Diencephalon (tissue), 1 donor: ENCODE measurements around the gene LCN15. TPM values are rescaled to one million over a fixed set of nuclear protein-coding genes. Genes with fewer than 3 reads are reported as not detected.

Experiments
- small RNA-seq: library from RNA; depleted of rRNA; stranded (forward); fragments of <200 nt; gene quantifications from one replicate; pipeline ENCODE3, GENCODE V24; 2014
- total RNA-seq: library from RNA; depleted of rRNA; stranded (reverse); fragments of >200 nt; gene quantifications from one replicate; pipeline ENCODE4 v1.2.3, GENCODE V29; 2014

LCN15 gene
- not detected for total RNA-seq

DNA sequence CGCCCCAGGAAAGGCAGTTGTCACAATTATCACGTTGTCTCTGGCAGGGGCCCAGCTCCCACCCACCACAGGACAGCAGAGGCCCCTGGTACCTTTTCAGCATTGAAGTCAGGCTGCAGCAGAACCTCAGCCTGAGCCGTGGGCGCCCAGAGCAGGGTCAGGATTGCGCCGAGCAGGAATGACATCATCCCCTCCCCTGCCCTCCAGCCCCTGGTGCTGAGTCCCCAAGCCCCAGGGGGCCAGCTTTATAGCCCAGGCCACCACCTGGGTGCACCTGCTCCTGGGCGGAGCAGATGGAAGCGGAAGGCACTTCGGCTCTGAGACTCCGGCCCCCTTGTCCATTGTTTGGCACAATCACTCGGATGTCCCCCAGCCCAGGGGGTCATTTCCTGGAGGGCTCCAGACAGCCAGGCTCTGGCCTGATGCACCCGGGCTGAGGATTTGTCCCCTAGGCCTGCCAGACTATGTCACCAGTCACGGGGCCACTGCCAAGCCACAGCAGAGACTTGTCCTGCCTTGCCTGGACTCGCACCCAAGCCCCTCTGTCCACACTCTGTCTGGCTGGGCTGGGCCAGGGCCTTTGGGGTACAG, at the start of gene LCN15:
Gene LCN15 (minus strand): TSS at position 218 of the 591 bp plus-strand sequence. CDS start 30 bp downstream, at position 188.

GRCh38 chr9:136807281-136808074, 43.2 kb upstream of the LCN15 start, which contains the start of gene RABL6:
Gene RABL6 (plus strand): TSS chr9:136807948. CDS start chr9:136808197, 249 bp downstream.

DNA sequence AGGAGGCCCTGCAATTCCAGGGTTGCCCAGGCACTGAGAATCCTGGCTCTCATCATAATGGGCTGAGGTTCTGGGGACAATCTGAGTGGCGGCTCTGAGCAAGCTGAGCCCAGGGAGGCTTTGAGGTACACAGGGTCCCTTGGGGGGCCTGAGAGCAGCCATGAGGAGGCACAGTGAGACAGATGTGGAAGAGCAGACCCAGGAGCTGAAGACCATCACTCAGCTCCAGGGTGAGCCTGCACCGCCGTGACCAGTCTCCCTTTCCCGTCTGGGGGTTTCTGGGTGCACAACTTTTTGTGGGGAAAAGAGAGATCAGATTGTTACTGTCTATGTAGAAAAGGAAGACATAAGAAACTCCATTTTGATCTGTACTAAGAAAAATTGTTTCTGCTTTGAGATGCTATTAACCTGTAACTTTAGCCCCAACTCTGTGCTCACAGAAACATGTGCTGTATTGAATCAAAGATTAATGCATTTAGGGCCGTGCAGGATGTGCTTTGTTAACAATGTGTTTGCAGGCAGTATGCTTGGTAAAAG, 32.0 kb upstream of the LCN15 start, which contains the start of gene CCDC183:
Gene CCDC183 (plus strand): TSS at position 101 of the 537 bp plus-strand sequence. CDS start 60 bp downstream, at position 161.

GRCh38 chr9:136790640-136791515, 26.6 kb upstream of the LCN15 start, which contains the start of gene TMEM141:
Gene TMEM141 (plus strand): TSS chr9:136791344. CDS start chr9:136791371, 27 bp downstream.

GRCh38 chr9:136748201-136748600, 16.1 kb downstream of the LCN15 start, which contains the start of gene LCN6:
Gene LCN6 (minus strand): TSS chr9:136748525. CDS start chr9:136748483, 42 bp downstream.

DNA sequence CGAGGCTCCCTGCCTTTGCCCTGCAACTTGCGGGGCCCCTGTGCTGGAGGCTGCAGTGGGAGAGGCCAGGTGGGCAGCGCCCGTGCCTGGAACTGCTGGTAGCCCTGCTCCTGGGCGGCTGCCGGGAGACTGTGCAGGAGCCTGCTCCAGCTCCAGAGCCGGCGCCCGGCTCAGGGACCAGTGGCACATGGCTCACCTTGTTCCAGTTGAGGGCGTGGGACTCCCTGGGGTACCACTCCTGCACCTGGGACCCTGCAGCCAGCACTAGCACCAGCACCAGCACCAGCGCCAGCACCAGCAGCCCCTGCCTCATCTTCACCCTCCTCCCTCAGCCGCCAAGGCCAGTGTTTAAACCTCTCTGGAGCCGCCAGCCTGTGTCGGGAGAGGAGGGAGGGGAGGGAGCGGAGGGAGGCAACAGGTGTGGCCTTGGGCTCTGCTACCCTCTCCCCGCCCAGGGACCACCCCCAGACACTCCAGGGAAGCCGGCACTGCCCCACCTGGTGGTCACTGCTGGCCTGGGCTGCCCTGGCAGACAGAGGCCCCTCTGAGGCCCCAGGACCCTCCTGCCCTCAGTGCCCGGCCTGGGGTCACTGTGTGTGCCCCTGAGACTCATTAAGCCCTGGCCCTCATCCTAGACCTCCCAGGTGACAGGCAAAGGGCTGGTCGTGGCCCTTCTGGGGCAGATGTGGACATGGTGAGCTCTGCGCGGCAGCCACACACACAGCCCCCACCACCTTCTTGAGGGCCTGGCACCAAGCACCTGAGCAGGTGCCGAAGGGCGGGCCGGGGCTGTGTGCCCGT, 21.5 kb downstream of the LCN15 start, which contains the start of gene LCN10:
Gene LCN10 (minus strand): TSS at position 350 of the 801 bp plus-strand sequence. CDS start 37 bp downstream, at position 313.

DNA sequence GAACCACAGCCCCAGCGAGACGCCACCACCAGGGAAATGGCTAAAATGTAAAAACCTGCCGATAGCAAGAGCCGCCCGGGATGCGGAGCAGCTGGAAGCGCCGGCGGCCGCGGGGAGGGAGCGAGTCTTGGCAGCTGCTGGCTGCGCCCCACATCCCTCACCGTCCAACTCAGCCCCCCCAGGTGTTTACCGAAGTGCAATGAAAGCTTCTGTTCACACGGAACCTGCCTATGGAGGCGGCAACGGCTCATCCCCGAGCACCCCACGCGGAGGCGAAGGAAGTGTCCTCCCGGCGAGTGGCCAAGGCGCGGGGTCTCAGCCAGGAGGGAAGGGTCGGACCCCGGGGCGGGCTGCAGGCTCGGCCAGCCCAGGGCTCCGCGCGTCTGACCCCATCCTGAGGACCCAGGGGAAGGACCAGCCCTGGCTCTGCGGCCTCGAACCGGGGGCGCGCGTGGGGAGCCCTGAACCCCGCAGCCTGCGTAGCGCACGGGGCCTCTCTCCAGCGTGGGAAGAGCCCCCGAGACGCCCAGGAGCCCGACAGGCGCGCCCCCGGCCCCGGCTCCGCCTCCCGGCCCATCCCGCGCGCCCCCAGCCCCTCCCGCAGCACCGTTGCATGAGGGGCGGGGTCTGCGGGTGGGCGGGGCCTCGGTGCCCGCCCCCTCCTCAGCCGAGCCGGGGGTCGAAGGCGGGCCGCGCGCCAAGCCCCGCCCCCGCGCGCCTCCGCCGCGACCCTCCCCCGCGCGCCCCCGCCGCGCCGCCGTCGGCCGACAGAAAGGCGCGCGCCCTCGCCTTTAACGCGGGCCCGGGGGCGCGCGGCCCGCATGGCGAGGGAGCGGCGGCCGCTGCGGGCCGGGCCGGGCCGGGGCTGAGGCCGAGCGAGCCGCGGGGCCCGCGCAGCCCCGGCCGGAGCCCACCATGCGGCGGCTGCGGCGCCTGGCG, 52.3 kb downstream of the LCN15 start, which contains the start of gene DIPK1B:
Gene DIPK1B (plus strand): TSS at position 822 of the 939 bp plus-strand sequence. CDS start 94 bp downstream, at position 916.

Small RNAs within 50 kb of the gene (small RNA-seq; reads per million reads assigned to genes)
- not detected for gene AL355987.2
- gene ATP6V1G1P3 = not detected
- gene MIR6722 = not detected

Other genes starting within 250 kb of the LCN15 start
- 41.3 TPM for gene NOTCH1, start 218.5 kb downstream of the LCN15 start, total RNA-seq
- 20.3 TPM for gene EGFL7, start 101.6 kb downstream of the LCN15 start, total RNA-seq
- 3.5 TPM for gene AGPAT2, start 77.1 kb downstream of the LCN15 start, total RNA-seq
- gene DIPK1B, start 51.9 kb downstream of the LCN15 start, total RNA-seq = 37.4 TPM
- not detected for gene LCN10, start 21.6 kb downstream of the LCN15 start, total RNA-seq
- not detected for gene LCN6, start 16.0 kb downstream of the LCN15 start, total RNA-seq
- gene LCN8, start 6.3 kb downstream of the LCN15 start, total RNA-seq = not detected
- 27.7 TPM for gene TMEM141, start 26.8 kb upstream of the LCN15 start, total RNA-seq
- gene CCDC183, start 31.8 kb upstream of the LCN15 start, total RNA-seq = 2.5 TPM
- gene RABL6, start 43.4 kb upstream of the LCN15 start, total RNA-seq = 35.8 TPM
- 2.8 TPM for gene AJM1, start 78.0 kb upstream of the LCN15 start, total RNA-seq
- gene PHPT1, start 84.9 kb upstream of the LCN15 start, total RNA-seq = 99.7 TPM
- gene MAMDC4, start 87.8 kb upstream of the LCN15 start, total RNA-seq = 2.8 TPM
- 124 TPM for gene EDF1, start 101.8 kb upstream of the LCN15 start, total RNA-seq
- gene TRAF2, start 122.0 kb upstream of the LCN15 start, total RNA-seq = 10.1 TPM
- 63.9 TPM for gene FBXW5, start 180.2 kb upstream of the LCN15 start, total RNA-seq
- not detected for gene C8G, start 180.7 kb upstream of the LCN15 start, total RNA-seq
- 0.46 TPM for gene LCN12, start 187.8 kb upstream of the LCN15 start, total RNA-seq
- 93.2 TPM for gene PTGDS, start 213.0 kb upstream of the LCN15 start, total RNA-seq
- 1.2 TPM for gene LCNL1, start 218.5 kb upstream of the LCN15 start, total RNA-seq
- gene PAXX, start 227.9 kb upstream of the LCN15 start, total RNA-seq = 14.1 TPM
- gene CLIC3, start 232.1 kb upstream of the LCN15 start, total RNA-seq = not detected